ENCODE measurements around the gene TMEM109.

GRCh38 chr11:60870276-60870675, 43.7 kb upstream of the TMEM109 start:
- TF ChIP-seq CEBPB (IDR thresholded peaks at IDR 0.05; ENCODE audit: low read depth, low read length): no peak
- TF ChIP-seq USF2 (IDR thresholded peaks at IDR 0.05; ENCODE audit: low read depth, low read length): no peak
- TF ChIP-seq CTCF (conservative IDR thresholded peaks at IDR 0.05; ENCODE audit: low read depth, low read length): no peak
- TF ChIP-seq MXI1 (IDR thresholded peaks at IDR 0.05; ENCODE audit: borderline replicate concordance, low read depth, low read length): no peak
- TF ChIP-seq POLR2A (IDR thresholded peaks at IDR 0.05; ENCODE audit: low read depth, low read length): no peak
- TF ChIP-seq RCOR1 (IDR thresholded peaks at IDR 0.05; ENCODE audit: insufficient replicate concordance, low read length): no peak
- no peak for TF ChIP-seq BHLHE40 (IDR thresholded peaks at IDR 0.05; ENCODE audit: low read depth, low read length)
- TF ChIP-seq RAD21 (IDR thresholded peaks at IDR 0.05; ENCODE audit: low read length): no peak
- no peak for TF ChIP-seq FOS (IDR thresholded peaks at IDR 0.05; ENCODE audit: low read depth, low read length)
- TF ChIP-seq MAZ (IDR thresholded peaks at IDR 0.05; ENCODE audit: borderline replicate concordance, low read depth, low read length): no peak
